WERI-Rb-1 (cell line): Measurements from ENCODE around the gene GOSR2.
A peak's percentile ranks its signal among the peaks of the same experiment; 100 is the strongest.

Experiments
- DNase-seq: peaks from one replicate; pipeline ENCODE4 v3.0.0-alpha.2; 2020
- H3K27ac ChIP-seq: fragments of 250-450 bp; sonication (Bioruptor Pico); 2 replicates; pipeline ENCODE4 v1.5.1; 2020; ENCODE audit warnings: mild to moderate bottlenecking, moderate library complexity
- H3K27me3 ChIP-seq: fragments of 250-450 bp; sonication (Bioruptor Pico); 2 replicates; pipeline ENCODE4 v1.5.1; 2021; ENCODE audit warnings: mild to moderate bottlenecking, low read depth, moderate library complexity; ENCODE audit not compliant: insufficient read depth, severe bottlenecking
- H3K36me3 ChIP-seq: fragments of 250-450 bp; sonication (Bioruptor Pico); 2 replicates; pipeline ENCODE4 v1.5.1; 2020; ENCODE audit warnings: mild to moderate bottlenecking, moderate library complexity
- H3K4me3 ChIP-seq: 2 replicates; pipeline ENCODE4 v1.5.1; 2011; ENCODE audit warnings: low read depth, mild to moderate bottlenecking, control low read depth, low read length
- H3K9me3 ChIP-seq: fragments of 250-450 bp; sonication (Bioruptor Pico); 2 replicates; pipeline ENCODE4 v1.5.1; 2021; ENCODE audit warnings: mild to moderate bottlenecking, moderate library complexity; ENCODE audit not compliant: severe bottlenecking
- CTCF ChIP-seq: IDR thresholded peaks from 2 replicates; pipeline ENCODE4 v1.5.1; 2011; ENCODE audit warnings: low read depth, mild to moderate bottlenecking, control low read depth, inconsistent platforms, low read length

GOSR2 gene

GRCh38 chr17:46977348-46977747 is 54.4 kb downstream of the GOSR2 start:
- H3K4me3 ChIP-seq, result peak overlapping the region; percentile 69
- H3K9me3 ChIP-seq, result no peaks in the 10 kb centered on the region
- TF ChIP-seq CTCF, result peak; percentile 92
- peak; percentile 96 for DNase-seq
- H3K27ac ChIP-seq, result peak overlapping the region; percentile 32
- no peaks in the 10 kb centered on the region for H3K36me3 ChIP-seq
- H3K27me3 ChIP-seq, result peaks cover 3% of the 10 kb centered on the region

- H3K4me3 ChIP-seq, result peak overlapping the region; percentile 69
- DNase-seq, result peak; percentile 35
- peak overlapping the region; percentile 32 for H3K27ac ChIP-seq
- no peaks in the 10 kb centered on the region for H3K9me3 ChIP-seq
- no peak for TF ChIP-seq CTCF
- H3K27me3 ChIP-seq, result peaks cover 3% of the 10 kb centered on the region
- no peaks in the 10 kb centered on the region for H3K36me3 ChIP-seq
Observed at GRCh38 chr17:46977750-46978488, 55.0 kb downstream of the GOSR2 start.

- H3K27me3 ChIP-seq, result peaks cover 3% of the 10 kb centered on the region
- 0 out of 2 replicates have a peak, but pooled peaks have one; percentile 7 for TF ChIP-seq CTCF
- DNase-seq, result peak; percentile 32
- H3K27ac ChIP-seq, result no peak overlapping the region; the same call in 1 of the 2 replicates
- H3K36me3 ChIP-seq, result no peaks in the 10 kb centered on the region
- H3K9me3 ChIP-seq, result no peaks in the 10 kb centered on the region
- peak overlapping the region; percentile 69 for H3K4me3 ChIP-seq
Observed at GRCh38 chr17:46978489-46979146, 55.7 kb downstream of the GOSR2 start.

- H3K27ac ChIP-seq, result no peak within 1 kb of the TSS; the same call in 1 of the 2 replicates
- peaks cover 3% of the 10 kb centered on the region for H3K27me3 ChIP-seq
- peak; percentile 78 for DNase-seq
- peak within 1 kb of the TSS; percentile 69 for H3K4me3 ChIP-seq
- no peaks in the 10 kb centered on the region for H3K36me3 ChIP-seq
- H3K9me3 ChIP-seq, result no peaks in the 10 kb centered on the region
- TF ChIP-seq CTCF, result no peak
Observed at GRCh38 chr17:46979147-46979863, 56.3 kb downstream of the GOSR2 start, which contains the start of gene RPRML. TSS of gene RPRML (minus strand) at chr17:46979253. CDS start at chr17:46979007, 246 bp downstream.

GRCh38 chr17:46982577-46982976 is 59.6 kb downstream of the GOSR2 start:
- DNase-seq, result no peak
- TF ChIP-seq CTCF, result no peak
- Histone ChIP-seq H3K27ac (no peak overlapping the region), H3K36me3 (no peaks in the 10 kb centered on the region), H3K4me3 (no peak overlapping the region), H3K27me3 (peaks cover 3% of the 10 kb centered on the region), H3K9me3 (no peaks in the 10 kb centered on the region)
